Measurements from ENCODE around the gene CHEK2.
A peak's percentile ranks its signal among the peaks of the same experiment; 100 is the strongest.
"Not testable (repeated sequence)": the region's sequence is repeated elsewhere in the genome, so short reads cannot be mapped to it uniquely, and the experiment has no call there.

CHEK2 gene

DNA sequence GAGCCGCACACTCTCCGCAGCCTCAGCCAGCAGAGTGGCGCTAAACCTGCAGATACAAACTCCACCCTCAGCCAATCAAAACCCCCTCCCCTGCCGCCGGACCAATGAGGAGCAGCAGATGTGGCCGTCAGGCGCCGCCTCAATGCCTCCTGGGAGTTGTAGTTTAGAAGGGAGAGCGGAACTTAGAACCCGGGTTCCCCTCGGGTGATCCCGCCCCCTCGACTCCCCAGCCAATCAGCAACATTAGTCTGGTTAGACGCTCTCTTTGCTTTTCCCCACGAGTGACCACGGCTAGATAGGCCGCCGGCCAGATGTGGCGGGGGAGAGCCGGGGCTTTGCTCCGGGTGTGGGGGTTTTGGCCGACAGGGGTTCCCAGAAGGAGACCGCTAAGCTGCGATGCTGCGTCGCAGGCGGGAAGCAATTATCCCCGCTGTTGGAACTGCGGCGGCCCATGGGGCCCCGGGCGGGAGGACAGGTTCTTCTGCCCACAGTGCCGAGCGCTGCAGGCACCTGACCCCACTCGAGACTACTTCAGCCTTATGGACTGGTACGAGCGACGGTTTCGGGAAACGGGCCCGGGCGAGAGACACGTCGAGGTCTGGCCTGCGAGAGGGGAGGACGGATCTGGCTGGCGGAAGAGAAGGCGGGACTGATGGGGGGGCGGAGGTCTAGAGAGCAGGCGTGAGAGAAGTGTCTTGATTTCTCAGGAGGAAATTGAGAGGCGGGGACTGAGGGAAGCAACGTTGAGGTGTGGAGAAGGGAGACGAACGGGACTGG, at the start of gene CHEK2, which contains the start of gene HSCB:
Gene CHEK2 (minus strand): TSS at position 36 of the 777 bp plus-strand sequence. CDS start 7,099 bp downstream, outside the sequence.
Gene HSCB (plus strand): TSS at position 255 of the 777 bp plus-strand sequence. CDS start 57 bp downstream, at position 312.
- peak; percentile 97 for DNase-seq (ENCODE audit: low spot score)
- peak; percentile 93 for FAIRE-seq

DNA sequence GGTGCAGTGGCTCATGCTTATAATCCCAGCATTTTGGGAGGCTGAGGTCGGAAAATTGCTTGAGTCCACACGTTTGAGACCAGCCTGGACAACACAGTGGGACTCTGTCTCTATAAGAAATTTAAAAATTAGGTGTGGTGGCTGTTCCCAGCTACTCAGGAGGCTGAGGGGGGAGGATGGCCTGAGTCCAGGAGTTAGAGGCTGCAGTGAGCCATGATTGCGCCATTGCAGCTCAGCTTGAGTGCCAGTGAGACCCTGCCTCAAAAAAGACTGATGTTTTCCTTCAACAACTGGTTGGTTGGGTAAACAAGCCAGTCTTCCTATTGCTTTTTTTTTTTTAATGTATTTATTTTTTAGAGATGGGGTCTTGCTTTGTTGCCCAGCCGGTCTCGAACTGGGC, 49.5 kb upstream of the CHEK2 start:
- no peak for FAIRE-seq
- DNase-seq (ENCODE audit: low spot score) = no peak

DNA sequence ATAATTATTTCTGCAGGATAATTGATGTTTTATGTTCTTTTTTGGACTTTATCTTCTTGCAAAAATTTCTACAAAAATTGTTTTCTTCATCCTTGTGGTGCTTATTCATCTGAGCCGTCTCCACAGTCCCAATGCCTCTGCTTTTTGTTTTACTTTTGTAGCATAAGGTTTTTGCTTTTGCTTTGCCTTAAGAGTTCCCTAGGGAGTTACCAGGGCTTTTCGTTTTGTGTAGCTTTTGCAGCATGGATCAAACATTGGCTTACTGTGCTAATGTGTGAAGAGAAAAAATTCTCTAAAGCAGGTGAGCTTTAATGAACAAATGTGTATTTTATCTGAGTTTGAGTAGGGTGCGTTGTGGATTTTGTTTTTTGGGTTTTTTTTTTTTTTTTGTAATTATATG, 47.0 kb upstream of the CHEK2 start:
- no peak for DNase-seq (ENCODE audit: low spot score)
- no peak for FAIRE-seq

DNA sequence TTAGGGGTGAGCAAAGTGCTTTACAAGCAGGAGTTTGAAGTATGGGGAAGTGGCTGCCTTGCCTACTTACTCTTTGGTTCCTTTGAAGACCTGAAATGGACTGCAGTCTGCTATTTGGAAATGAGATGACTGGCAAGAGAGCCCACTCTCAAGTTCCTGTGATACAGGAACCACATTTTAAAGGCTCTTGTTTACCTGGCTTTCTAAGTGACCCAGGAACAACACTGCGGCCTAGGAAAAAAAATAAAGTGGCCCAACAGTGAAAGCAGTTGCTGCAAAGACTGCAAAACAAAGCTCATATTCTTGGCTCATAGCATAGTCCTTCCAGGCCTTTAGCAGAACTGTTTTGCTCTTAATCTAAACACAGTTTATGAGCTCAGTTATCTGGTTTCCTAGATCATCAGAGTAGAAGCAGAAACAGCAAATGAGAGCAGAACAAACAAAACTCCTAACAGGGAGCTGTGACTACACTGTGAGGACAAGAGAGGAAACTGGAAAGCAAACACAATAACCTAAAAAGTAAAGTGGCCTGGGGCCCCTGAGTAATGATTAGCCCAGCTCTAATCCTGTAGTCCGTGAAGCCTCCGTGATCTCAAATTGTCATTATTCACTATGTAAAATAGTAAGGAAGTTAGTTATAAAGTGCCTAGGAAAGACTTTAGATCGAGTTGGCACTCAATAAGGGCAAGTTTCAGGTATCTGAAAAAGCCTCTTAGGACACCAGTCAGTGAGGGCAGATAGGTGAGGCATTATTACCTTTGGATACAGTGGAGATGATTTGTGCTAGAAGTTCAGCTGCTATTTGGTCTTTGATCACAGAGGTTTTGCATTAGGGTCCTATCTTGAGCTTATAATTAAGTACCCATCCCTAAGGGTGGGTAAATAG, 42.4 kb upstream of the CHEK2 start:
- FAIRE-seq = no peak
- DNase-seq (ENCODE audit: low spot score) = no peak

DNA sequence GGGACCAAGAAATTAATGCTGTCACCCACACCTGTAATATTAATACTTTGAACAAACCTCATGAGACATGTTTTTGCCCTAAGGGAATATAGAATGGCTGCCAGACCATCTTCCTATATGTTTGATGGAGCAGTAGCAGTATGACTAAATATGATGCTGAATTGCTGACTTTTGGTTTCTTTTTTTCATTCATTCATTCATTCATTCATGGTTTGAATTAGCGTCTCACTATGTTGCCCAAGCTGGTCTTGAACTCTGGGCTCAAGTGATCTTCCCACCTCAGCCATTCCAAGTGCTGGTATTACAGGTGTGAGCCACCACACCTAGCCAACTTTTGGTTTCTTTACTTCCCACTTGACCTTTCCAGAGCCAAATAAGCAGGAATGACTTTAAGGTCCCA, 38.7 kb upstream of the CHEK2 start:
- no peak for FAIRE-seq
- DNase-seq (ENCODE audit: low spot score) = no peak

DNA sequence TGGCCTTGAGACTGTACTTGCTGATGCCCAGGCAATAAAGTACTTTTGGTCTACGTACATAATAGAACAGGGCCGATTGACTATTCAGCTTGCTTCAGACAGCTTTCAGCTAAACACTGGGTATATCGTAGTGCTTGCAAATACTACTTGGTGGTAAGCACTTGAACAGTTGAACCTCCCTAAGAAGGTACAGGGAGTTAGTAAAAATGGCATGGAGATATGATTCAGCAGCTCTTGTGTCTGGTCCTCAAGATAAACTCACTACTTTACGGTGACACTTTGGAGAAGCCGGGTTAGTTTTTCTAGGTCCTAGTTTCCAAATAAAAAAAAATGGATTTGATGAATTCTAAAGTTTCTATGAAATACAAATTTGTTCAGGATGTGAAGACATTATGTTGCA, 38.2 kb upstream of the CHEK2 start:
- DNase-seq (ENCODE audit: low spot score) = no peak
- FAIRE-seq = no peak

DNA sequence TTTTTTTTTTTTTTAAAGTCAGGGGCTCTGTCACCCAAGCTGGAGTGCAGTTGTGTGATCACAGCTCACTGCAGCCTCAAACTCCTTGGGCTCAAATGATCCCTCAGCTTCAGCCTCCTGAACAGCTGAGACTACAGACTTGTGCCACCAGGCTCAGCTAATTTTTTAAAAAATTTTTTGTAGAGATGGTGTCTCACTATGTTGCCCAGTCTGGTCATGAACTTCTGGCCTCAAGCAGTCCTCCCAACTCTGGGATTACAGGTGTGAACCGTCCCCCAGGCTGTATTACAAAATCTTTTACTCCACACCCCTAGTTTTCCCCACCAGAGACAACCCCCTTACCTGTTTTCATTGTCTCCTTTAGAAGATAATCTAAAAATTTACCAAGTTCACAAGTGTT, 32.8 kb upstream of the CHEK2 start:
- FAIRE-seq (no peak), DNase-seq (ENCODE audit: low spot score) (no peak)

DNA sequence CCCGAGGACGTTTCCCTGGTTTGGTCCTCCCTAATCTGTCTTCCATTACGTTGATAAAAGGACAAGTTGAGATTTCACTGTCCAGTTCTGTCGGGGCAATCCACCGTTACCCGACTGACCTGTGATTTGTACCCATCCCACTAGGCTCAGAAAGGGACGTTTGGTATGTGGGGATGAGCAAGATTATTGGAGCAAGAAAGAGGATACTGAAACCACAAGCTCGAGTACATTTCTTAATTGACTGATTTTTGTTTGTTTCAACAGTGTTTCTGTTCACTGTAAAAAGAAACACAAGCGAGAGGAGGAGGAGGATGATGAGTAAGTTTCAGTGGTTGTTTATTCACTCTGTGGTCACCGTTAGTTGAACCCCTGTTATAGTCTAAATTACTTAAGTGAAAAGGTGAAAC, 31.8 kb upstream of the CHEK2 start:
- FAIRE-seq = peak; percentile 70
- DNase-seq (ENCODE audit: low spot score) = peak; percentile 55

DNA sequence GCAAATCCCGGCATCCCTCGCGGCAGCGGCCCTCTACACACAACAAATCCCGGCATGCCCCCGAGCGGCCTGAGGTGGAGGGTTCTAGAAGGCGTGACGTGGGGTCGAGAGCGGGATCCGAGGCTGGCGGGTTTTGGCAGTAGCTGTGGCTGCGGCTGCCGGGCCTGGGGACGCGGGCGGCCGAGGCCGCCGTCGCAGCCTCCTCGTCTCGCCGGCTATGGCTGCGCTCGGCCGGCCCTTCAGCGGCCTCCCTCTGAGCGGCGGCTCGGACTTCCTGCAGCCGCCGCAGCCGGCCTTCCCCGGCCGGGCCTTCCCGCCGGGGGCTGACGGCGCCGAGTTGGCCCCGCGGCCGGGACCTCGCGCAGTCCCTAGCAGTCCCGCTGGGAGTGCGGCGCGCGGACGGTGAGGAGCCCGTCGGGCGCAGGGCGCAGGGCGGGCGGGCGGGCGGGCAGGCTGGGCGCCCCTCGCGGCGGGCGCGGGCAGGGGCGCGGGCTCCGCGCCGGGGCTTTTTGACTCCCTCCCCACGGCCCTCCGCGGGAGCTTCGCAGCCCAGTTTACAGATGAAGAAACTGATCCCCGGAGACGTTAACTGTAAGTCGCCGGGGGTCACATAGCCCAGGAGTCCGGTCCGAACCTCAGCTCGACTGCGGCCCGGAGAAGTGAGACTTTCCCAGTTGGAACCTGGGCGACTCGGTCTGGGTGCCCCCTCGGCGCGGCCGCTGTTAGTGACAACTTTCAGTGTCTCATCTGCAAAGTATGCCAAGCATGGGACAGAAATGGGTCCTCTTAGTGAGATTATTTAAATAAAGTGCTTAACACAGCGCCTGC, 31.2 kb upstream of the CHEK2 start, which contains the start of gene CCDC117:
Gene CCDC117 (plus strand): TSS at position 63 of the 828 bp plus-strand sequence. CDS start 155 bp downstream, at position 218.
- peak; percentile 75 for DNase-seq (ENCODE audit: low spot score)
- FAIRE-seq = peak; percentile 14

DNA sequence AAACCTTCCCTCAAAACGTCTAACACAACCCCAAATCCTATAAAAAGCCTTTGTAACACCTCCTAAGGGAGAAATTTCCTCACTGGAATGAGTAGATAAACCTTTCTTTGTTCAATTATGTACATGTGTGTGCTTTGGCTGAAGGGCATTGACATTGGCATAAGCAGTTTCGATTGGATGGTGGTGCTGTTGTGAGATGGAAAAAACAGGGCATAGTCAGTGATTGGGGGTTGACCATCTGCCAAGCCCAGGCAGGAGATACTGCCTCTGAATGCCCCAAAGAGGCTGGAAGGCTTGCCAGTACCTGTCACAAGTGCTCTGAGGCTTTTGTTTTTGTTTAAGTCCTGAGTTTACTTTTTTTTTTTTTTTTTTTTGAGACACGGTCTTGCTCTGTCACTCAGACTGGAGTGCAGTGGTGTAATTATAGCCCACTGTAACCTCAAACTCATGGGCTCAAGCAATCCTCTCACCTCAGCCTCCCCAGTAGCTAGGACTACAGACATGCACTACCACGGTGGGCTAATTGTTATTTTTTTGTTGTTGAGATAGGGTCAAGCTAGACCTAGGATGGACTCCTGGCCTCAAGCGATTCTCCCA, 29.7 kb upstream of the CHEK2 start:
- FAIRE-seq = no peak
- no peak for DNase-seq (ENCODE audit: low spot score)

DNA sequence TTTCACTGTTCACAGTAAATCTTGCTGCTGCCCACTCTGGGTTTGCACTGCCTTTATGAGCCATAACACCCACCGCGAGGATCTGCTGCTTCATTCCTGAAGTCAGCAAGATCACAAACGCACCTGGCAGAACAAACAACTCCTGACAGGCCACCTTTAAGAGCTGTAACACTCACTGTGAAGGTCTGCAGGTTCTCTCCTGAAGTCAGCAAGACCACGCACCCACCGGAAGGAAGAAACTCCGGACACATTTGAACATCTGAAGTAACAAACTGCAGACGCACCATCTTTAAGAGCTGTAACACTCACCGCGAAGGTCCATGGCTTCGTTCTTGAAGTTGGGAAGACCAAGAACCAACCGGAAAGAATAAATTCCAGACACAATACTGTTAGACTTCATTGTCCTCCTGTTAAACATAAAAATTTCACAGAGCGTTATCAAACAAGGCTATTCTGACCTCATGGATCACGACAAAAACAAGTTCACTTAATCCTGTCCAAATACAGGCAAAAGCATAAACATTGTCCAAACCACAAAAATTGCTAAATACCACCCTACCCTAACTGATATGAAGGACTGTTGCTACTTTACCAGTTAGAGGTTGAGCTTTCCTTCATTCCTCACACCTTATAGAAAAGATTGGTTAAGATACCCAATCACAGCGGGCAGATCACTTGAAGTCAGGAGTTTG, 27.9 kb upstream of the CHEK2 start:
- FAIRE-seq (no peak), DNase-seq (ENCODE audit: low spot score) (no peak)

DNA sequence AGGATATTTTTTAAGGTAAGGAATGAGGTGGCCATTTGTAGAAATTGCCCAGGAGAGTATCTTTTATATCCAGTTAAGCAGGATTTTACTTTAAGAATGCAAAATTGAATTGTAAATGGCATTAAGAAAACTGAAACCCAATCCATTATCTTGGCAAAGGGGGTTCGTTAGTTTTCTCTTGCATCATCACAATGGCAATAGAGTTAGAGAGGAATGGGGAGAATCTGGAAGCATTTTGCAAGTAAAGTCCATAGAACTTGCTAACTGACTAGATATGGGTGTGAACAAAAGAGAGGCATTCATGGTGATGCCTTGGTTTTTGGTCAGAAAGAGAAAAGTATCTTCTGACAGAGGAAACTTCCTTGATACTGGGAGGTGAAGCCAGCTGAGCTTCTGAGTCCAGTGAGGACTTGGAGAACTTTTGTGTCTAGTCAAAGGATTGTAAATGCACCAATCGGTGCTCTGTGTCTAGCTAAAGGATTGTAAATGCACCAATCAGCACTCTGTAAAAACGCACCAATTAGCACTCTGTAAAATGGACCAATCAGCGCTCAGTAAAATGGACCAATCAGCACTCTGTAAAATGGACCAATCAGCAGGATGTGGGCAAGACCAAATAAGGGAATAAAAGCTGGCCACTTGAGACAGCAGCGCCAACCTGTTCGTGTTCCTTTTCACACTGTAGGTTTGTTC, 27.2 kb upstream of the CHEK2 start:
- no peak for DNase-seq (ENCODE audit: low spot score)
- no peak for FAIRE-seq

DNA sequence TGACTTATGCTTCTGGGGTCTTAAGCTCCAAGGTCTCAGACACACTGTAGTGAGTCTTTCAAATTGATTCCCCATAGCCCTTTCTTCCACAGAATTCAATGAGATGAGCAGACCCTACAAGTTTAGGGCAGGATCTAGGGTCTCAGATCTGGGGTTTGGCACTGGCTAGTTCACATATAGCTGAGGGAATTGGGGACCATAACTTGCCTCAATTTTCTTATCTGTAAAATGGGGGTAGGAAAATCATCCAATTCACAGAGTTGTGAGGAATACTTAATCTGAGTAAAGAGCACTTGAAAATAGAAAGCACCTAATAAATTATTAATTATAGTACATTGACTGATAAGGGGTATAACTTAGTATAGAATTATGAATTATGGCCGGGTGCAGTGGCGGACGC, 25.0 kb upstream of the CHEK2 start:
- no peak for FAIRE-seq
- DNase-seq (ENCODE audit: low spot score) = no peak

DNA sequence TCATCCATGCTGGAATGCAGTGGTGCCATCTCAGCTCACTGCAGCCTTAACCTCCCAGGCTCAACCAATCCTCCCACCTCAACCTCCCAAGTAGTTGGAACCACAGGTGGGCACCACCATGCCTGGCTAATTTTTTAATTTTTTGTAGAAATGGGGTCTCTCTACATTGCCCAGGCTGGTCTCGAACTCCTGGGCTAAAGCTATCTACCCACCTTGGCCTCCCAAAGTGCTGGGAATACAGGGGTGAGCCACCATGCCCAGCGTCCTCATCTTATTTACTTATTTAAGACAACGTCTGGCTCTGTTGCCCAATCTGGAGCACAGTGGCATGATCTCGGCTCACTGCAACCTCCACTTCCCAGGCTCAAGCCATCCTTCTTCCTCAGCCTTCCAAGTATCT, 20.4 kb upstream of the CHEK2 start:
- not testable (repeated sequence) for FAIRE-seq; DNase-seq (ENCODE audit: low spot score)

DNA sequence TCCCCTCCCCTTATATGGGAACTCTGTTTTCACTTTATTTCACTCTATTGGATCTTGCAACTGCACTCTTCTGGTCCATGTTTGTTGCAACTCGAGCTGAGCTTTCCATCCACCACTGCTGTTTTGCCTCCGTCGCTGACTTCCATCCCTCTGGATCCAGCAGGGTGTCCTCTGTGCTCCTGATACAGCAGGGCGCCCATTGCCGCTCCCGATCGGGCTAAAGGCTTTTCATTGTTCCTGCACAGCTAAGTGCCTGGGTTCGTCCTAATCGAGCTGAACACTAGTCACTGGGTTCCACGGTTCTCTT, 19.8 kb upstream of the CHEK2 start:
- no peak for DNase-seq (ENCODE audit: low spot score)
- FAIRE-seq = no peak

DNA sequence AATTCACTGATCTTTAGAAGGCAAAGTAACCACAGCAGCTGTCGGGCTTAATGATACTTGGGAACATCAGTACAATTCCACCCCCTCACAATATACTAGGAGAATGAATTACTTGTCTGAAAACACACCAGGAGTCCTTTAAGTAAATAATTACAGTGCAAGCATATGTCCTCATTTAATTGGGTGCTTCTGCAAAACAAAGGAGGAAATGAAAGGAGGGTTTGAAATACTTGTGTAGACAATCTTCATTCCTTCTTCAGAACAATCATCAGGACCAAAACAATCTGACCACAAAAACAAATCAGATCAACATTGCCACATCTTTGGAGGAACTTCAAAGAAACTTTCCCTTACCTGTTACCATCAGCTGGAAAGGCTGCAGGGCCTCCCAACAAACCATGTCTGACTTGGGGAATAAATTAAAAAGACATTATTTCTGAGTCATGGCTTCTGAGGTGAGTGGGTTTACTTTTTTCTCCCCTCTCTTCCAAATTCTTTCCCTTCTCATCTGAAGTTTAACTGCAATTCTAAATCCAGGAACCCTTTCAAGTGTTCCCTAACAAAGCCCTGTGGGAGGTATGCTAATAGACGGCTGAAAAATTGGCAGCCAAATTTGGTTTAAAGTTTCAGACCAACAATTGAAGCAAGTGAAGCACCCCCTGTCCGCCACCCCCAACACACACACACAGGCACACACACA, 18.4 kb upstream of the CHEK2 start:
- no peak for DNase-seq (ENCODE audit: low spot score)
- no peak for FAIRE-seq

DNA sequence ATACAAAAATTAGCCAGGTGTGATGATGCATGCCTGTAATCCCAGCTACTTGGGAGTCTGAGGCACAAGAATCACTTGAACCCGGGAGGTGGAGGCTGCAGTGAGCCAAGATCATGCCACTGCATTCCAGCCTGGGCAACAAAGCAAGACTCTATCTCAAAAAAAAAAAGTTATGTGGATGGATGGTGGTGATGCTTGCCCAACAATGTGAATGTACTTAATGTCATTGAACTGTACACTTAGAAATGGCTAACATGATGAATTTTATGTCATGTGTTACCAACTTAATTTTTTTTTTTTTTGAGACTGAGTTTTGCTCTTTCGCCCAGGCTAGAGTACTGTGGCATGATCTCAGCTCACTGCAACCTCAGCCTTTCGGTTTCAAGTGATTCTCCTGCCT, 12.9 kb upstream of the CHEK2 start:
- not testable (repeated sequence) for FAIRE-seq; DNase-seq (ENCODE audit: low spot score)

DNA sequence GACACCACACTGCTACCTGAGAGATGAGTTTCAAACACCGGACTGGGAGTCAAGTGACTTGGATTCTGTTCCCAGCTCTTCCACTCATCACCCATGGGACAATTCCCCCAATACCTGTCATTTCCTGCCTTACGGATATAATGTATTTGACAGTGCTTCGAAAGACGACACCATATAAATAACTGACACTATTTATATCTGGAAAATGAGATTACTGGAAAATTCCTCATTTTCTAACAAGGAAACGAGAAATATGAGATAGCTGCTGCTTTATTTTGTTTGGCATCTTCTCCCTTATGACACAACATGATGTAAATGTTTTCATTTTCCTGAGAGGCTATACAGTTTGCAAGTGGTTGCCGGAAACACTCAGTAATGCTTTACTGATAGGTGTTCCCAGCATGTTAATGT, 8.9 kb upstream of the CHEK2 start:
- FAIRE-seq (no peak), DNase-seq (ENCODE audit: low spot score) (no peak)

DNA sequence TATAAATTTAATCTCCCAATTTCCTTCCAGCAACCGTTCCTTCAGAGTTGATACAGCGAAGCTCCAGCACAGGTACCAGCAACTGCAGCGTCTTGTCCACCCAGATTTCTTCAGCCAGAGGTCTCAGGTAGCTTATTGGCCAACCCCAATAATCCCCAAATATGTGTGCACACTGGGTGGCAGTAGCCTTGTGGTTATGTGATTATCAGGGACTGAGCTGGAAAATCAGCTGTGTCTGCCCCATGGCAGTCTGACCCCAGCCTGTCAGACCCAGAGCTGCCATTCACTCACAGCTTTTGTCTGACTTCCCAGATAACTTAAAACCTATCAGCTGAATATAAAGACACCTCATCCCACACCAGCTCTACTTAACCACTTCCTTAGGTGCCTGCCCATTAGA, 2.2 kb upstream of the CHEK2 start:
- no peak for FAIRE-seq
- no peak for DNase-seq (ENCODE audit: low spot score)
